ENCODE results near the gene CCNDBP1. TPM values are rescaled to one million over a fixed set of nuclear protein-coding genes. Genes with fewer than 3 reads are reported as not detected.

CCNDBP1 gene
- total RNA-seq, 2 experiments from 2014 or later: 60.5 to 78.4 TPM

Other genes with a start within 250 kb of the CCNDBP1 start
- 10 to 100 TPM; 34.9 to 42.1 TPM for gene UBR1, start 79.4 kb upstream of the CCNDBP1 start, total RNA-seq
- 10 to 100 TPM; 21.2 to 34.7 TPM for gene TMEM62, start 51.8 kb upstream of the CCNDBP1 start, total RNA-seq
- not detected for gene EPB42, start 35.6 kb downstream of the CCNDBP1 start, total RNA-seq
- 1 to 10 TPM in 1 of 2 experiments, under 1 TPM in 1; 0.91 to 1.1 TPM for gene TGM5, start 81.5 kb downstream of the CCNDBP1 start, total RNA-seq
- not detected for gene TGM7, start 116.9 kb downstream of the CCNDBP1 start, total RNA-seq
- gene LCMT2, start 145.2 kb downstream of the CCNDBP1 start, total RNA-seq: 10 to 100 TPM in 1 of 2 experiments, 1 to 10 TPM in 1; 9.6 to 12.3 TPM
- gene ZSCAN29, start 185.6 kb downstream of the CCNDBP1 start, total RNA-seq: 10 to 100 TPM; 31.2 to 34.7 TPM
- 10 to 100 TPM; 38.9 to 49.9 TPM for gene TUBGCP4, start 185.7 kb downstream of the CCNDBP1 start, total RNA-seq